ENCODE data around the gene ESPNL.

Gene ESPNL

DNA sequence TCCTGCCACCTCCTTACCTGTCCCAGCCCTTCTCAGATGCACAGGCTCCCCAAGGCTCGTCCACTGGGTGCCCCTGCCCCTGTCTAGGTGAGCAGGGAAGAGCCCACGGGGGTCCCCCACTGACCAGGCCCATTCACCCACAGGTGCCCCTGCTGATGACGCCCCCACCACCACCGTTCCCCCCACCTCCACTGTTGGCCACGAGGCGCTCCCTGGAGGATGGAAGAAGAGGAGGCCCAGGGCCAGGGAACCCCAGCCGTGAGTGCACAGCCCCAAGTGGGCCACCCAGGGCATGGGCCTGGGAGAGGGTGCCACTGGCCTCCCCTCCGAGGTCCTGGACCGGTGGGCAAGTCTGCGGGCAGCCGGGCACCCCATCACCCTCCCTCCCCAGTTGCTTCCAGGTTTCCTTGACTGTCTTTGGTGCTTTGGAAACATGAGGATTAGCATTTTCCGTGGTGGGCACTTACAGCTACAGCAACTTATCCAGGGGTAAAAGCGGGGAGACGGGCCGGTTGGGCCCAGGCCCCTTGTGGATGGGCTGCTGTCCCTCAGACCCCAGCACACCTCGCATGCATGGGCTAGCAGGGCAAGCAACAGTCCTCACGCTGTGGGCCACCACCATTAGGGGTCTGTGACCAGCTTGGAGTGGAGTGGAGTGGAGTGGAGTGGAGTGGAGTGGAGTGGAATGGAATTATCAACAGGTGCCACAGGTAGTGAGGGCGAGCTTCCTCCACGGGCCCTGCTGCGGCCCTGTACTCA is 25.2 kb downstream of the ESPNL start:
- no peak overlapping the region for H3K27ac ChIP-seq
- no peak overlapping the region for H3K4me3 ChIP-seq

DNA sequence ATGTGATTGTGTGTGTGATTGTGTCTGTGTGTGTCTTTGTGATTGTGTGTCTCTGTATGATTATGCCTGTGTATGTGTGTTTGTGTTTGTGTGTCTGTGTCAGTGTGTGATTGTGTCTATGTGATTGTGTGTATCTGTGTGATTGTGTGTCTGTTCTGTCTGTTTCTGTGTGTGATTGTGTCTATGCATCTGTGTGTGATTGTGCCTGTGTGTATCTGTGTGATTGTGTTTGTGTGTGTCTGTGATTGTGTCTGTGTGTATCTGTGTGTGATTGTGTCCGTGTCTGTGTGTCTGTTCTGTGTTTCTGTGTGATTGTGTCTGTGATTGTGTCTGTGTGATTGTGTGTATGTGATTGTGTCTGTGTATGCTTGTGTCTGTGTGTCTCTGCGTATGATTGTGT is 26.2 kb downstream of the ESPNL start:
- Histone ChIP-seq H3K4me3 (no peak overlapping the region), H3K27ac (no peak overlapping the region)

GRCh38 chr2:238126775-238127164 is 26.6 kb downstream of the ESPNL start:
- Histone ChIP-seq H3K4me3 (no peak overlapping the region), H3K27ac (no peak overlapping the region)

GRCh38 chr2:238127165-238128060 is 27.3 kb downstream of the ESPNL start:
- H3K4me3 ChIP-seq: peak overlapping the region in 1 of 7 experiments; percentile 15
- peak overlapping the region in 1 of 21 experiments; percentile 9 for H3K27ac ChIP-seq

DNA sequence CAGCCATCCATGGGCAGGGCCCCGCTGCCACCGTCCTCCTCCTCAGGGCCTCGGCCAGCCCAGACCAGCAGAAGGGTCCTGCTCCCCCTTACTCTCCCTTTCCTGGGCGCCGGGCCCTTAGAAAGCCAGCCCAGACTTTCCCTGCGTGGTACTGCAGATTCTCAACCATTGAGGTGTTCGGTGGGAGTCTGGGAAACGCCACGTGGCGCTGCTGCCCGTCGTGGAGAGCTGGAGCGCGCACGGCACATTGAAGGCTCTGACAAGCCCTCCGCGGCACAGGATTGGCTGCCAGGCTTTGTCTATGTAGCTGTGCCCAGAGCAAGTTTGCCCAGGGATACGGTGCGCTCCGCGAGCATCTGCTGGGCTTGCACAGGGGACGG is 27.9 kb downstream of the ESPNL start:
- H3K4me3 ChIP-seq: no peak overlapping the region
- no peak overlapping the region for H3K27ac ChIP-seq

DNA sequence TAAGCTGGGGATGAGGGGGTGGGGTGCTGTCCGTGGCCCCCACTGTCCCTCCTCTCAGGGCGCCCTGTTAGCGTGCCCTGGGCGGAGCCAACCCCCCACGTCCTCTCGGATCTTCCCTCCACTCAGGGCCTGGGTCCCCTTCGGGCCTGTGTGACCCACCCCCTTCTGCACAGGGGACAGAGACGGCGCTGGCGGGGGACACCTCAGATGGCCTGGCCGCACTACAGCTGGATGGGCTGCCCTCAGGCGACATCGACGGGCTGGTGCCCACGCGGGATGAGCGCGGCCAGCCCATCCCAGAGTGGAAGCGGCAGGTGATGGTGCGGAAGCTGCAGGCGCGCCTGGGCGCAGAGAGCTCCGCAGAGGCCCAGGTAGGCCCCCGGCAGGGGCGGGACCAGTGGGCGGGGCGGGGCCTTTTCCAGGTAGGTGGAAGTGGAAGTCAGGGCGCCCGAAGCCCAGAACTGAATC is 28.4 kb downstream of the ESPNL start:
- H3K27ac ChIP-seq: no peak overlapping the region
- H3K4me3 ChIP-seq: no peak overlapping the region

GRCh38 chr2:238129166-238130010 is 29.2 kb downstream of the ESPNL start:
- no peak overlapping the region for H3K4me3 ChIP-seq
- H3K27ac ChIP-seq: no peak overlapping the region

DNA sequence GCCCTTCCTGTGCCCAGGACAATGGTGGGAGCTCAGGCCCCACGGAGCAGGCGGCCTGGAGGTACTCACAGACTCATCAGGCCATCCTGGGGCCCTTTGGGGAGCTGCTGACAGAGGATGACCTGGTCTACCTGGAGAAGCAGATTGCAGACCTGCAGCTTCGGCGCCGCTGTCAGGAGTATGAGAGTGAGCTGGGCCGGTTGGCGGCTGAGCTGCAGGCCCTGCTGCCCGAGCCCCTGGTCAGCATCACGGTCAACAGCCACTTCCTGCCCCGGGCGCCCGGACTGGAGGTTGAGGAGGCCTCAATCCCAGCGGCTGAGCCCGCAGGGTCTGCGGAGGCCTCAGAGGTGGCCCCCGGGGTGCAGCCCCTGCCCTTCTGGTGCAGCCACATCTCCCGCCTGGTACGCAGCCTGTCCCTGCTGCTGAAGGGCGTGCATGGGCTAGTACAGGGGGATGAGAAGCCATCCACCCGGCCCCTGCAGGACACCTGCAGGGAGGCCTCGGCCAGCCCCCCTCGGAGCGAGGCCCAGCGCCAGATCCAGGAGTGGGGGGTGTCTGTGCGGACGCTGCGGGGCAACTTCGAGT is 30.1 kb downstream of the ESPNL start:
- Histone ChIP-seq H3K4me3 (no peak overlapping the region), H3K27ac (no peak overlapping the region)

GRCh38 chr2:238130696-238131628 is 30.8 kb downstream of the ESPNL start:
- Histone ChIP-seq H3K4me3 (no peak overlapping the region), H3K27ac (no peak overlapping the region)

DNA sequence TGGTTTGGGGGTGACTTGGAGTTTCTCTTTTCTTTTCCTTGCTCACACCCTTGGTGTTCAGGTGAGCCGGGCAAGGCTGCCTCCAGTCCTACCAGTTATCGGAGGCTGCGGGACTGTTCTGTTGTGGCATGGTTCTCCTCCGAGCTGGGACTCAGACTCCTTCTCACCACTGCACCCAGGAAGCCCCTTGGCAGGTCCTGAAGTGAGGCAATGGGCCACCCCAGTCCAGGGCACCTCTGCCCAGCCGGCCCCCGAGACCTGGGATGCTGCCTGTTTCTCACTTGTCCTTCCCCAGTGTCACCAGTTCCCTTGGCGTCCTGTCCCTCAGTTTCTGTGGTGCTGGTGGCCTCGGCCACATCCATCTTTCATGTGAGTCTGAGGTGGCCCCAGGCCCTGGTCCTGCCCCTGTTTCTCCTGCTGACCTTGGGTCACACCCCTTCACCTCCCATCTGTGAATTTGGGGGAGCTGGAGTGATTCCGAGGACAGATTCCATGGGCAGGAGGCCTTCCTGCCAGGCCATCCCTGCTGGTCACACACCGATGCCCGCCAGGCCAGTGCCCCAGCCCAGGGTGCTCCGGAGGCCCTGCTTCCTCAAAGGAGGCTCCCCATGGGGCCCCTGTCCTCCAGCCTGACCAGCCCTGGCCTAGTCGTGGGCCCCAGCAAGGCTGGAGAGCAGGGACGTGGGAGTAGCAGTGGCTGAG is 31.8 kb downstream of the ESPNL start:
- H3K4me3 ChIP-seq: no peak overlapping the region
- no peak overlapping the region for H3K27ac ChIP-seq

DNA sequence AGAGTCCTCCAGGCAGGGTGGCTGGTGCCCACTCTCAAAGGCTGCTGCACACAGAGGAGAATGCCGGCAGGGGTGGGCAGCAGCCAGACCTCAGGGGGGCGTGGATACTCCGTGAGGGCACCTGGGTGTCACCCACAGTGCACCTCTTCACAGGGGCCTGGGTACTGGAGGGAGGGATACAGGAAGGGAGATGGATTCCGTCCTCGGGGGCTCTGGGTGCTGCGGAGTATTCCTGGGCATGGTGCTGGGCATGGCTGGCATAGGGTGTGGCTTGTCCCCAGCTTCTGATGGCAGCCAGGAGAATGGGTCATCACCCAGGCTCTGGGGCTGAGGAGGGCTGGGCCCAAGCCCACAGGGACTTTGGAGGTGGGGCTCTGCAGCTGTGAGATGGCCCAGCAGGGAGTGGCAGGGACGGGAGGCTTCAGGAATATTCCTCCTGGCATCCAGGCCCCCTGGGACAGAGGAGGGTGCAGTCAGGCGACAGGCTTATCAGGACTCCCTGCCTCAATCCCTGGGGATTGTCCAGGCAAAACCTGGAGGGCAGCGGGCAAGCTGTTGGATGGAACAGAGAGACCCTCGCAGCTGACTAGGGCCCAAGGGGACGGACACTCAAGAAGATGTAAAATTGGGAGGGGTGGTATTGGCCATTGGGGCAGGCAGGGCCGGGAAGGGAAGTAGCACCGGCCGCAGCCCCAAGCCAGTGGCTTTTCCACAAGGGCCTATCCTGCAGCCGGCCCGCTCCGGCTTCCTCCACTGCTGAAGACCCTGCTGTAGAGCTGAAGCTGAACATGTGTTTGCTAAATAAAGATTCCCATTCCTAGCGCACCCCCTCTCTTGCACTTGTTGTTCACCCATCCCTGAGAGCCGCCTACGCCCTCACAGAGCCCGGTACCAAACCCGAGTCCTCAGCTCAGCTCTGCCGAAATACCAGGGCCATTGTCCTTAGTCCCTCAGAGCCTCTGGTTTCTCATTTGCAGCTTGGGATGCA is 32.6 kb downstream of the ESPNL start:
- no peak overlapping the region for H3K4me3 ChIP-seq
- H3K27ac ChIP-seq: no peak overlapping the region

GRCh38 chr2:238133499-238134392 is 33.6 kb downstream of the ESPNL start:
- Histone ChIP-seq H3K4me3 (no peak overlapping the region), H3K27ac (no peak overlapping the region)

DNA sequence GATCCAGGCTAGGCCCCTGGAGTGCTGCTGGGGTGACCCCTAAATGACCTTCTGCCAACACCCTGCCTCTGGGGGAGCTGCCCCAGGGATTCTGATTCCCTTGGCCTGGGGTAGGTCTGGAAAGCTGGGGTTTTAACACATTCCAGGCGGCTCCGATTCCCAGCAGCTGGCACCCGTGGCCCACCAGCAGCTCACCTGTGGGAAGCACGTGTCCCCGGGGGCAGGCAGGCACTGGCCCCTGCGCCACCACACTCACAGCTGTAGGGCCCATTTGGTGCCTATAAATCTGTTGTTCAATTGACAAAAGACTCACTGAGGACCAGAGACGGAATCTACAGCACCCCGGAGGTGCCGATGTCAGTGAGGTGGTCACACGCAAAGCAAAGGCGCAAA is 34.2 kb downstream of the ESPNL start:
- Histone ChIP-seq H3K4me3 (no peak overlapping the region), H3K27ac (no peak overlapping the region)

GRCh38 chr2:238135601-238136150 is 35.5 kb downstream of the ESPNL start:
- no peak overlapping the region for H3K4me3 ChIP-seq
- no peak overlapping the region for H3K27ac ChIP-seq

- Histone ChIP-seq H3K4me3 (no peak overlapping the region), H3K27ac (peak overlapping the region in 4 of 21 experiments; percentile 5 to 54 (median 28))
These were observed 36.8 kb downstream of the ESPNL start for GRCh38 chr2:238136820-238137537.
